Hepatocyte (in vitro differentiated cells): ENCODE measurements around the gene KLHL17.

ENCODE experiments used
- CTCF ChIP-seq: fragments of 200-600 bp; sonication (generic); IDR thresholded peaks from 2 replicates; pipeline ENCODE4 v1.5.1; 2016; ENCODE audit warnings: antibody characterized with exemption, mild to moderate bottlenecking; ENCODE audit not compliant: poor library complexity
- EZH2 ChIP-seq: fragments of 200-600 bp; sonication (generic); IDR thresholded peaks from 2 replicates; pipeline ENCODE4 v1.6.1; 2016; ENCODE audit warnings: antibody characterized with exemption, mild to moderate bottlenecking, borderline replicate concordance
- EZH2phosphoT487 ChIP-seq: fragments of 200-600 bp; sonication (generic); IDR thresholded peaks from one replicate; pipeline ENCODE4 v1.6.1; 2018; ENCODE audit warnings: antibody characterized with exemption, mild to moderate bottlenecking, low read depth, moderate library complexity; ENCODE audit not compliant: unreplicated experiment, severe bottlenecking

DNA sequence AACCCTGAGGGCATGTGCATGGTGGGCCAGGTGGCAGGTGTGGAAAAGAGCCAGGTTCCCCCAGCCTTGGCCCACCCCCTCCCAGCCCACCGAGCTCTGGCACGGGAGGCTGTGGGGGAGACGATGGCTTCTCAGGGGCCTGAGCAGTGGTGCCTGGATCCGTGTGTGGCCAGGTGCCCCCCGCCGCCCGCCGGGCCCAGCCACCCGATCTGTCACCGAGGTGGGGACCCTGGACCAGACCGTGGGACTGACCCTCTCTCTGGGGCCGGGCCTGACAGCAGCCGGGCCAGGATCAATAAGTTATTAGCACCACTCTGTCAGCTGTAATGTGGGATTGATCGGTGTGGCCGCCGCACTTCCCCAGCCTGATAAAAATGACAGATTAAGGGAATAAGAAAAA is 22.9 kb upstream of the KLHL17 start:
- TF ChIP-seq EZH2 (no peak), CTCF (no peak), EZH2phosphoT487 (no peak)
